ENCODE results near the gene PYCR2.
"Not testable (repeated sequence)": the region's sequence is repeated elsewhere in the genome, so short reads cannot be mapped to it uniquely, and the experiment has no call there.

The PYCR2 gene

GRCh38 chr1:225941187-225941941 is 17.3 kb upstream of the PYCR2 start, which contains the start of gene LEFTY2:
LEFTY2 (minus strand) TSS chr1:225941220; CDS start chr1:225941140, 80 bp downstream.
- H3K4me3 ChIP-seq (ENCODE audit: low read depth, low read length), result no peak within 1 kb of the TSS
- no peak for DNase-seq (ENCODE audit: low read depth)
- TF ChIP-seq POLR2A (IDR thresholded peaks at IDR 0.05; ENCODE audit: extremely low read depth, insufficient read length), result no peak
- no peak for TF ChIP-seq CTCF (IDR thresholded peaks at IDR 0.05; ENCODE audit: low read depth, low read length)
- TF ChIP-seq MYC (IDR thresholded peaks at IDR 0.05; ENCODE audit: low read depth, low read length), result no peak
- no peak for TF ChIP-seq MAX (IDR thresholded peaks at IDR 0.05; ENCODE audit: low read depth, low read length)

GRCh38 chr1:225940385-225941151 is 16.5 kb upstream of the PYCR2 start:
- no peak for DNase-seq (ENCODE audit: low read depth)
- H3K4me3 ChIP-seq (ENCODE audit: low read depth, low read length), result no peak overlapping the region
- no peak for TF ChIP-seq MYC (IDR thresholded peaks at IDR 0.05; ENCODE audit: low read depth, low read length)
- TF ChIP-seq CTCF (IDR thresholded peaks at IDR 0.05; ENCODE audit: low read depth, low read length), result no peak
- TF ChIP-seq MAX (IDR thresholded peaks at IDR 0.05; ENCODE audit: low read depth, low read length), result no peak
- TF ChIP-seq POLR2A (IDR thresholded peaks at IDR 0.05; ENCODE audit: extremely low read depth, insufficient read length), result no peak

- DNase-seq (ENCODE audit: low read depth); H3K4me3 ChIP-seq (ENCODE audit: low read depth, low read length): not testable (repeated sequence)
These were observed 15.9 kb upstream of the PYCR2 start for GRCh38 chr1:225939939-225940310.

GRCh38 chr1:225939097-225939938 is 15.3 kb upstream of the PYCR2 start:
- DNase-seq (ENCODE audit: low read depth); H3K4me3 ChIP-seq (ENCODE audit: low read depth, low read length): not testable (repeated sequence)

GRCh38 chr1:225937048-225937968 is 13.3 kb upstream of the PYCR2 start:
- no peak for TF ChIP-seq MYC (IDR thresholded peaks at IDR 0.05; ENCODE audit: low read depth, low read length)
- no peak for TF ChIP-seq POLR2A (IDR thresholded peaks at IDR 0.05; ENCODE audit: extremely low read depth, insufficient read length)
- TF ChIP-seq CTCF (IDR thresholded peaks at IDR 0.05; ENCODE audit: low read depth, low read length), result no peak
- no peak for TF ChIP-seq MAX (IDR thresholded peaks at IDR 0.05; ENCODE audit: low read depth, low read length)
- no peak overlapping the region for H3K4me3 ChIP-seq (ENCODE audit: low read depth, low read length)
- no peak for DNase-seq (ENCODE audit: low read depth)

- no peak overlapping the region for H3K4me3 ChIP-seq (ENCODE audit: low read depth, low read length)
- no peak for DNase-seq (ENCODE audit: low read depth)
- no peak for TF ChIP-seq MAX (IDR thresholded peaks at IDR 0.05; ENCODE audit: low read depth, low read length)
- TF ChIP-seq POLR2A (IDR thresholded peaks at IDR 0.05; ENCODE audit: extremely low read depth, insufficient read length), result no peak
- TF ChIP-seq CTCF (IDR thresholded peaks at IDR 0.05; ENCODE audit: low read depth, low read length), result no peak
These were observed 12.5 kb upstream of the PYCR2 start for GRCh38 chr1:225936523-225936922.

GRCh38 chr1:225936086-225936485 is 12.0 kb upstream of the PYCR2 start:
- DNase-seq (ENCODE audit: low read depth); H3K4me3 ChIP-seq (ENCODE audit: low read depth, low read length): not testable (repeated sequence)

Measured in NB4 (cell line).